Bronchial epithelial cell (primary cell): ENCODE measurements around the gene TEDC1. TPM values are rescaled to one million over a fixed set of nuclear protein-coding genes. Genes with fewer than 3 reads are reported as not detected.
A peak's percentile ranks its signal among the peaks of the same experiment; 100 is the strongest.

Experiments
- DNase-seq: peaks from one replicate; pipeline ENCODE4 v3.0.0-alpha.2; 2010; ENCODE audit warnings: low read depth
- FAIRE-seq: peaks from 2 replicates; lab custom pipeline; 2011; peaks lifted over from hg19 to GRCh38; lab: Jason Lieb, UNC
- H3K27me3 ChIP-seq: 2 replicates; pipeline ENCODE4 v1.5.1; 2011; ENCODE audit warnings: low read length; ENCODE audit not compliant: control insufficient read depth, insufficient read depth
- H3K36me3 ChIP-seq: 2 replicates; pipeline ENCODE4 v1.5.1; 2011; ENCODE audit warnings: low read length; ENCODE audit not compliant: control insufficient read depth, insufficient read depth
- H3K4me3 ChIP-seq: 2 replicates; pipeline ENCODE4 v1.5.1; 2011; ENCODE audit warnings: mild to moderate bottlenecking, low read depth, low read length, control low read depth
- CTCF ChIP-seq: IDR thresholded peaks from 2 replicates; pipeline ENCODE4 v1.5.1; 2011; ENCODE audit warnings: mild to moderate bottlenecking, moderate library complexity, low read length, control low read depth, inconsistent platforms; ENCODE audit not compliant: insufficient read depth, severe bottlenecking
- total RNA-seq: library from RNA; depleted of rRNA; stranded (reverse); fragments of >200 nt; gene quantifications from 2 replicates; pipeline ENCODE4 v1.2.1, GENCODE V29; 2014

The TEDC1 gene
- total RNA-seq, 1 donor from 2014 or later: 4.5 TPM

GRCh38 chr14:105528586-105529318, 37.7 kb downstream of the TEDC1 start:
- DNase-seq (no peak), FAIRE-seq (no peak)
- Histone ChIP-seq H3K4me3 (peak overlapping the region; percentile 49), H3K27me3 (peaks cover 15% of the 10 kb centered on the region), H3K36me3 (no peaks in the 10 kb centered on the region)
- no peak for TF ChIP-seq CTCF

GRCh38 chr14:105529319-105529568, 38.2 kb downstream of the TEDC1 start:
- Histone ChIP-seq H3K36me3 (no peaks in the 10 kb centered on the region), H3K4me3 (no peak overlapping the region), H3K27me3 (peaks cover 15% of the 10 kb centered on the region)
- no peak for TF ChIP-seq CTCF
- no peak for DNase-seq
- no peak for FAIRE-seq

DNA sequence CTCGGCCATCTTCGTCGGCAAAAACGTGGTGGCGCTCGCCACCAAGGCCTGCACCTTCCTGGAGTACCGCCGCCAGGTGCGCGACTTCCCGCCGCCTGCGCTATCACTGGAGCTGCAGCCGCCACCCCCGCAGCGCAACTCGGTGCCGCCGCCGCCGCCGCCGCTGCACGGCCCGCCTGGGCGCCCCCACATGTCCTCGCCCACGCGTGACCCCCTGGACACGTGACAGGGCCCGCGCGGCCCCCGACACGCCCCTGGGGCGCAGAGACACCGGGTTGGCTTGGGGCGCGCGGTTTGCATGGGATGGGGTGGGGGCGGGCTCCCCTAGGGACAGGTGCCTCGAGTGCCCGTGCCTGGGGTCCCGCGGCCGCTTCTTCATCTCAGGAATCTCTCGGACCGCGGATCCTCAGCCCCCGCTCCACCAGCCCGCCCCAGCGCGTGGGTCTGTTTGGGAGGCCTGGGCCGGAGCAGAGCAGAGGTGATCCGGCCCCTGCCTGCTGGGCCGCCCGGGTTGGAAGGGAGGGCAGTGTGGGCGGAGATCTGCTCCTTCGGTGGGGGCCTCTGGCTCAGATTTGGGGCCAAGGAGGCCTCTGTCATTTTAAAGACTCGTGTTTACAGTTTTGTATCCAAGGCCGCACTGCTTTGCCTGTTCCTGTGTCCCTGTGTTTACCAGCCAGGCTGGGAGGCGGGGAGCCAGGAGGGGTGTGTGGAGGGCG, 38.7 kb downstream of the TEDC1 start:
- DNase-seq (no peak), FAIRE-seq (no peak)
- no peak for TF ChIP-seq CTCF
- Histone ChIP-seq H3K27me3 (peaks cover 15% of the 10 kb centered on the region), H3K36me3 (no peaks in the 10 kb centered on the region), H3K4me3 (no peak overlapping the region)

GRCh38 chr14:105530285-105531087, 39.4 kb downstream of the TEDC1 start:
- DNase-seq (no peak), FAIRE-seq (no peak)
- Histone ChIP-seq H3K4me3 (no peak overlapping the region), H3K36me3 (no peaks in the 10 kb centered on the region), H3K27me3 (peaks cover 13% of the 10 kb centered on the region)
- TF ChIP-seq CTCF: no peak

- Histone ChIP-seq H3K27me3 (peaks cover 9% of the 10 kb centered on the region), H3K4me3 (no peak overlapping the region), H3K36me3 (no peaks in the 10 kb centered on the region)
- TF ChIP-seq CTCF: no peak
- no peak for DNase-seq
- FAIRE-seq: no peak
Observed at GRCh38 chr14:105531088-105531893, 40.2 kb downstream of the TEDC1 start.
